Fibroblast of pulmonary artery (primary cell): ENCODE data around the gene OR1A1.
"Not testable (repeated sequence)": the region's sequence is repeated elsewhere in the genome, so short reads cannot be mapped to it uniquely, and the experiment has no call there.

ENCODE experiments used
- DNase-seq: peaks from one replicate; pipeline ENCODE4 v3.0.0-alpha.2; 2010; ENCODE audit warnings: low read depth
- H3K4me3 ChIP-seq: replicated peaks from 2 replicates; pipeline ENCODE4 v1.5.1; 2011; ENCODE audit warnings: low read depth, mild to moderate bottlenecking, control low read depth, low read length, moderate library complexity
- TF ChIP-seq, protein P1 (sequence below): IDR thresholded peaks from 2 replicates; pipeline ENCODE4 v1.5.1; 2011; ENCODE audit warnings: mild to moderate bottlenecking, control low read depth, low read length, inconsistent platforms; ENCODE audit errors: missing control alignments

OR1A1 gene, protein sequence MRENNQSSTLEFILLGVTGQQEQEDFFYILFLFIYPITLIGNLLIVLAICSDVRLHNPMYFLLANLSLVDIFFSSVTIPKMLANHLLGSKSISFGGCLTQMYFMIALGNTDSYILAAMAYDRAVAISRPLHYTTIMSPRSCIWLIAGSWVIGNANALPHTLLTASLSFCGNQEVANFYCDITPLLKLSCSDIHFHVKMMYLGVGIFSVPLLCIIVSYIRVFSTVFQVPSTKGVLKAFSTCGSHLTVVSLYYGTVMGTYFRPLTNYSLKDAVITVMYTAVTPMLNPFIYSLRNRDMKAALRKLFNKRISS

GRCh38 chr17:3207367-3207766, at the start of gene OR1A1:
Gene OR1A1, plus strand, starts transcription at chr17:3207667. Its CDS starts 7,954 bp downstream, at chr17:3215621.
- TF ChIP-seq, protein P1, sequence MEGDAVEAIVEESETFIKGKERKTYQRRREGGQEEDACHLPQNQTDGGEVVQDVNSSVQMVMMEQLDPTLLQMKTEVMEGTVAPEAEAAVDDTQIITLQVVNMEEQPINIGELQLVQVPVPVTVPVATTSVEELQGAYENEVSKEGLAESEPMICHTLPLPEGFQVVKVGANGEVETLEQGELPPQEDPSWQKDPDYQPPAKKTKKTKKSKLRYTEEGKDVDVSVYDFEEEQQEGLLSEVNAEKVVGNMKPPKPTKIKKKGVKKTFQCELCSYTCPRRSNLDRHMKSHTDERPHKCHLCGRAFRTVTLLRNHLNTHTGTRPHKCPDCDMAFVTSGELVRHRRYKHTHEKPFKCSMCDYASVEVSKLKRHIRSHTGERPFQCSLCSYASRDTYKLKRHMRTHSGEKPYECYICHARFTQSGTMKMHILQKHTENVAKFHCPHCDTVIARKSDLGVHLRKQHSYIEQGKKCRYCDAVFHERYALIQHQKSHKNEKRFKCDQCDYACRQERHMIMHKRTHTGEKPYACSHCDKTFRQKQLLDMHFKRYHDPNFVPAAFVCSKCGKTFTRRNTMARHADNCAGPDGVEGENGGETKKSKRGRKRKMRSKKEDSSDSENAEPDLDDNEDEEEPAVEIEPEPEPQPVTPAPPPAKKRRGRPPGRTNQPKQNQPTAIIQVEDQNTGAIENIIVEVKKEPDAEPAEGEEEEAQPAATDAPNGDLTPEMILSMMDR, result no peak
- H3K4me3 ChIP-seq, result no peak within 1 kb of the TSS
- DNase-seq, result no peak

- DNase-seq, result no peak
- H3K4me3 ChIP-seq, result no peak overlapping the region
- TF ChIP-seq, protein P1, result no peak
These were observed 39.9 kb upstream of the OR1A1 start for GRCh38 chr17:3167574-3167973.

DNA sequence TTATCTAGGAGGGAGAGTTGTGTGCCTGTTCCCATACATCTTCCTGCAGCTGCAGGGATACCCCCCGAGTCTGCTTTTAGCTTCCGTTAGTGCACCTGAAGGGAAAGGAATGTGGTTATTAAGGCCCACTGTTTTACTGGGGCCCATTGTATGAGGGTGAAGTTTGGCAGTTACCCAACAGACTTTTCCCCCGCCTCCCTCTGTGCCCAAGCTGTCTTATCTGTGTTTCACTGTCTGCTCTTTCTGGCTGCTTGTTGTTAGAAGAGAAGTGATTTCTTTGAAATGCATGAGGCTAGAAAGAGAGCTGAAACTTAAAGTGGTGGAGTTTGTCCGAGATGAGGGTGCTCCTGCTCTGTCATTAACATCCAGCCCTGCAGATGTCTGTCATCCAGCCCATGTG, 17.5 kb upstream of the OR1A1 start:
- H3K4me3 ChIP-seq, result no peak overlapping the region
- no peak for DNase-seq
- TF ChIP-seq, protein P1, result no peak

DNA sequence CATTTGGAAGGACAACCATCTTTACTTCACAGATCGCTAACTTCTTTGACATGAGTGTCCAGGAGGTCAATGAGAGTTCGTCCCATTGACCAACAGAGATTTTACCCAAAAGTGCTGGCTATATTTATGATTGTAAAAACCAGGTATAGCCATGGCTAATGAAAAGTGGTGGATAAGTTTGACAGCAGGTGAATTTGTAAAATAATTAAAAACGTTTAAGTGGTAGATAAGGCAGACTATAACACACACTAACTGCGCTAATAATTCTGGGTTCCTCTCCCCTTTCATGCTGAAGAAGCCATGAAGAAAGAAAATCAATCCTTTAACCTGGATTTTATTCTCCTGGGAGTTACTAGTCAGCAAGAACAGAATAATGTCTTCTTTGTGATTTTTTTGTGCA, 10.2 kb upstream of the OR1A1 start, which contains the start of gene OR1A2:
OR1A2 (plus strand) TSS at position 301 of the 400 bp plus-strand sequence; CDS start at position 301, 0 bp downstream.
- TF ChIP-seq, protein P1, result no peak
- H3K4me3 ChIP-seq, result no peak within 1 kb of the TSS
- DNase-seq, result no peak

DNA sequence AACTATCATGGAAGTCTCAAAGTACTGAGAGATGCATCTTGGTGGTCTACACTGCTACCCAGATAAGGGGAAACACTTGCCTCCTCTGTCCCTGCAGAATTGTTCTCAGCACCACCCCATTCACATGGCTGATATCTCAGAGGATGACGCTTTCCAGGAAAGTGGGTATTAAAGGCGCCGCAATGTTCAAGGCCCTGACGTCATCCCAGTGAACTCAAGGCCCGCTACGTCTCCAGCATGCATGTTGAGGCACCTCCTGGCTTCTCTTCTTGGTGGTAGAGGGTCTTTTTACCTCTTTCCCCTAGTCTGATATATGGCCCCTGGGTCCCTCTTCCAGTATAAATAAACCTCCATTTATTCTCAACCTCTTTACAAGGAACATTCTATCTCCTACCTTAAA, 1.0 kb downstream of the OR1A1 start:
- no peak overlapping the region for H3K4me3 ChIP-seq
- no peak for DNase-seq
- TF ChIP-seq, protein P1, result no peak

DNA sequence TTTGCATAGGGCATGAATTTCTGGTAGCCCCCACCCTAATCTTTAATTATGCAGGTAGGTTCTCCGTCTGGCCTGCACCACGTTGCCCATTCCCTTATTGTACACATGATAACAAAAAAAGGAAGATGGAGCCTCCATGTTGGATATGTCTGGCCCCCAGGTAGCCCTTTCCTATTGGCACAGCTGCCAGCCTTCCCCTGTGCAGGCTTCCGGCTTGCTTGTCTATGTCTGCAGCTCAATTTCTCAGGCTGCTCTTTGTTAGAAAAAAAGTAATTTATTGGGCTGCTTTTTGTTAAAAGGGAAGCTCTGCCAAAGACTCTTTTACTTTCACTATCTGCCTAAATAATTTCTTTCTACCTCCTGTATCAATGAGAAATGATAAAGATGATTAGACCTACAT, 5.5 kb downstream of the OR1A1 start:
- TF ChIP-seq, protein P1, result no peak
- no peak for DNase-seq
- no peak overlapping the region for H3K4me3 ChIP-seq

- TF ChIP-seq, protein P1, result no peak
- no peak overlapping the region for H3K4me3 ChIP-seq
- no peak for DNase-seq
These were observed 6.1 kb downstream of the OR1A1 start for GRCh38 chr17:3213587-3213986.

GRCh38 chr17:3219978-3220377, 12.5 kb downstream of the OR1A1 start:
- H3K4me3 ChIP-seq, DNase-seq: not testable (repeated sequence)
